GM04503 (cell line): ENCODE data around the gene LRRC70.
"Not testable (repeated sequence)": the region's sequence is repeated elsewhere in the genome, so short reads cannot be mapped to it uniquely, and the experiment has no call there.

Experiments used
- DNase-seq: peaks from one replicate; pipeline ENCODE4 v3.0.0-alpha.2; 2012; ENCODE audit warnings: low read depth

Gene LRRC70

DNA sequence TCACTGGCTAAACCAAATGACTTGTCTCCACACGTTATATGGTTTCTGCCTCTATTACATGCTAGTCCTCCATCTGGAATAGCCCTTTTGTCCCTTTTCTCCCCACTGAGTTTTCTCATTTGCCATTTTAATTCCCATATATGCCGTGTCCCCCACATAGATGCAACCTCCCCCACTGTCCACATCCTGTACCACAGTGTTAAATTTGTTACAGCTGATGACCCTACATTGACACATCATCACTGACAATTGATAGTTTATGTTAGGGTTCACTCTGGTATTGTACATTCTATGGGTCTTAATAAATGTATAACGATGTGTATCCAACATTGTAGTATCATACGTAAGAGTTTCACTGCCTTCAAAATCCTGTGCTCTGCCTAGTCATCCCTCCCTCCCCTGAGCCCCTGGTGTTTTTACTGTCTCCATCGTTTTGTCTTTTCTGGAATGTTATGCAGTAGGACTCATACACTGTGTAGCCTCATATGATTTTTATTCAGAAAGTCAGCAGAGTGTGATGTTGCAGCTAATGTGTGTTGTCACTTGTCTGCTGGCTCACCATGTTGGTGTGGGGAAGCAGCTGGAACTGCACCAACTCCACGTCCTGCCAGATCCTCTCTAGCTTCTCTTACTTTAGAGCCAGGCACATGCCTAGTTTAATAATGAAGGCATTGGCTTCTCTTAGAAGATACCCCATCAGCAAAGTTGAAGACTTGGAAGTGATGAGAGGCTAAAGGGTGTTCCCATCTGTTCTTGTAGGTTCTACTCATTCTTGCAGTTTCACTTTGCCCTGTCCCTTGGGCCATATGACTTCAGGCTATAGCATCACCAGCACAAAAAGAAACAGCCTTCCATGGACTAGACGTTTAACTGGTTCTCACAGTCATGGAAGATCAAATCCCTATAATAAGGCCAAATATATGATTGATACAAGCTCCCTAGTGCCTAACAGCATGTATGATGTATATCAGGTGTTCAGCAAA lies 30.2 kb downstream of the LRRC70 start:
- DNase-seq: no peak

DNA sequence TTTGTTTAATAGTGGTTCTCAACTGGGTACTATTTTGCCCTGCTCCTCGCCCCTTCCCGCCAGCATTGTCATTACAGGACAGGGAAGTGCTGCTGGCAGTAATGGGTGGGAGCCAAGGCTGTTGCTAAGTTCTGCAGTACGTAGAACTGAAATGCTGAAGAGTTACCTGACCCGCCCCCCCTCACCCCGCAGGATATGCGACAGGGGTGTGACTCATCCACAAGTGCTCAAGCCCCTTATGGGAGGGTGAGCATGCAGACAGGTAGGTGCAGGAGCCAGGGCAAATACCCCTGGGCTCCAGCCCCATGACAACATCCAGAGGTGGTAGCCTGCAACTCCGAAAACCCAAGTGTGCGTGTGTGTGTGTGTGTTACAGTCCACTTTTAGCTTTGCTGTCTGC lies 35.7 kb downstream of the LRRC70 start:
- DNase-seq: no peak

DNA sequence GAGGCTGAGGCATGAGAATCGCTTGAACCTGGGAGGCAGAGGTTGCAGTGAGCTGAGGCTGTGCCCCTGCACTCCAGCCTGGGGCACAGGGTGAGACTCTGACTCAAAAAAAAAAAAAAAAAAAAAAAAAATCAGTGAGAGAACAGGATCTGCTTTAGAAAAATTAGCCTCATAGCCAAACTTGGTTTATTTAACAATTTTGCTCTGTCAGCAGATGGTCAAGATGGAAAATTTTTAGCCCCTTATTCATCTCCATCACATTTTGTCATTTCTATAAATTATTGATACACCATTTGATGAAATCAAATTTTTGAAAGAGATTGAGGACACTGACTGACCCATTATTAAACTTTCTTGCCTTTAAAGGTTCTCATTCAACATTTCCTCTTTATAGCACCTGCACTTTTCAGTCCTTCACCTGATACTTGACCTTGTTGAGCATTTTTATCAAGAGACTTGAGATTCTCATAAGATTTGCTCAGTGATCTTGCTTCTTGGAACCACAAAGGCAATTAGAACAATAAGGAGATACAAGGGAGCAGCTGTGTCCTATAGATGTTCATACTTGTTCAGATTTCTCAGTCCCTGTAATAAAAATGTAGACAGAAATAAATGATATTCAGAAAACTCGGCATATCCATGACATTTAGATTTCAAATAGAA lies 38.1 kb downstream of the LRRC70 start:
- DNase-seq: no peak

DNA sequence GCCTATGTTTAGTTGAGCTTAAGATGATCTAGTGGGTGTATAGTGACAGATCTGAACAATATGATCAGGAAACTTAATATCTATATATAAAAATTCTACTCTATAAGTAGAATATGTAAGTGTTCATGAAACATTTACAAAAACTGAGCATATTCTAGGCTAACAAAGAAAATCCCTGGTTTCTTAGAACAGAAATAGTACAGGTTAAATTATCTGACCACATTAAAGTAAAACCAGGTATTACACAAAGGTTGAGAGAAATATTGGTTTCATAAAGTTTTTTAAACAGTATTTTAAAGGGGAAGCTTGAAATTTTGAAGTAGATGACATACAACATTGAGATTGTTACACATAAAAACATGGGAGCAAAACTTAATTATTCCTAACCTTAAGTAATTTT lies 39.3 kb downstream of the LRRC70 start:
- no peak for DNase-seq

- no peak for DNase-seq
Measured at GRCh38 chr5:62620761-62621160, 42.1 kb downstream of the LRRC70 start.

- no peak for DNase-seq
Measured at GRCh38 chr5:62621280-62621679, 42.7 kb downstream of the LRRC70 start.

DNA sequence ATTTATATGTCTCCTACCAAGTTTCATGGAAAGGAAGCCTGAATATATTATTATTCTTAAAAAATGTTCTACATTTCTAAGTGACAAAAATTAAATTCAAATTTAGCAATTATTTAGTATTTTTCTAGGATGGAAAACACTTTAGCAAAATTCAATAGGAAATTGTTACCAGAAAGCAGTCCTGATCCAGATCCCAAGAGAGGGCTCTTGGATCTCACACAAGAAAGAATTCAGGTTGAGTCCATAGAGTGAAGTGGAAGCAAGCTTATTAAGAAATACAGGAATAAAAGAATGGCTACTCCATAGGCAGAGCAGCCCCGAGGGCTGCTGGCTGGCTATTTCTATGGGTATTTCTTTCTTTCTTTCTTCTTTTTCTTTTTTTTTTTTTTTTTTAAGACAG lies 44.7 kb downstream of the LRRC70 start:
- DNase-seq: no peak

GRCh38 chr5:62624436-62624835 lies 45.8 kb downstream of the LRRC70 start:
- not testable (repeated sequence) for DNase-seq

DNA sequence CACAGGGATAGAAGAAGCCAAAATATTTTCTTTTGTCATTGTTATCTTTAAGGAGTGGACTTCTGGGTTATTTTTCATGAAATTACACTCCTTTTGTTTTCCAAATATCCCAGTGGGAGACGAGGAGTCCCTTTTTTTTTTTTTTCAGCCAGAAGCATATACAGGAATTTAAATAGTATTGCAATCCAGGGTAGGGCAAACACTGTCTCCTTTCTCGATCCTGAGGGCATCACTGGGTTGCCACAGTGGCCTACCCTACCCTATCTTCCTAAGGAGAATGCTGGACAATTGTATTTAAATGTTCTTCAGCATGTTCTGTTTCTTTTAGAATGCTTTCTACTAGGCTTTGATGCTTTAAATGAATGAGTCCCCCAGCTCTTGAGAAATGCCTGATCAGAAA lies 47.9 kb downstream of the LRRC70 start:
- no peak for DNase-seq

DNA sequence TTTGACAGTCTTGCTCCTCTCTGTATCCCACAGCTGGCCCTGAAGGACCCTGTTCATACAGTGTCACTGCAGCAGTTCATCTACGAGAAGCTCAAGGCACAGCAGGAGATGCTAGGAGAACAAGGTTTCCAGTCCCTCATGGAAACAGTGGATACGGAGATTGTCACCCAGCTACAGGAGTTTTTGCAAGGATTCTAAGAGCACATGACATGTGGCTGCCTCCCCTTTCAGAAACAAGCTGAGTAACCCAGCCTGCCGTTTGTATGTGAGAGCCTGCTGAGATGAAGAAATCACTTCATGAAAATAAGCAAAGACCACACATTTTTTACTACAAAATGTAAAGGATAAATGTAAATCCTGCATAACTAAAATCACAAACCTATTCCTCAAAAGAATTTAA lies 48.5 kb downstream of the LRRC70 start:
- no peak for DNase-seq

DNA sequence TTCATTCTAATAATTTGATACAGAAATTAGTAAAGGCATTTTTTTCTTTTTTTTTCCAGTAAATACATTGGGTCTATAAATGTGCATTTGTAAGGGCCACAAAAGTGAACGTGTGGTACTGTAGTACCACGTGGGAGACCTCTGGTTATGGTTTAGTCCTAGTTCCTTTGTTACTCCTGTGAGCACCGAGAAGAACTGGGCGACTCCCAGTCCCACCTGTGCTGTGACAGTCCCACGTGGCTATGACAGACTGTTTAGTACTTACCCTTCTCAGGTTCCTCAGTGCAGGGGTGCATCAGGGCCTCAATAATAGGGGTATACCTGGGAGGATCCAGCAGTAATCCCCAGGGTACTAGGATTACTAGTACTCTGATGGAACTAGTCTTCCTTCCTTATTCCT lies 49.3 kb downstream of the LRRC70 start:
- DNase-seq: no peak
